Measurements from ENCODE around the gene BLID.

Gene BLID

GRCh38 chr11:122115524-122116379 is at the start of gene BLID:
TSS of gene BLID (minus strand) at chr11:122116215. CDS start at chr11:122115922, 293 bp downstream.
- Histone ChIP-seq H3K4me1 (ENCODE audit: insufficient read depth, low read length) (peaks cover 4% of the 10 kb centered on the region), H3K27ac (ENCODE audit: low read depth, low read length) (no peak within 1 kb of the TSS), H3K9me3 (ENCODE audit: low read length) (no peaks in the 10 kb centered on the region), H3K27me3 (ENCODE audit: control insufficient read depth in 1 of 2, insufficient read depth in 2 of 2, low read length in 2 of 2) (no peaks in the 10 kb centered on the region), H3K36me3 (ENCODE audit: insufficient read depth, low read length) (no peaks in the 10 kb centered on the region), H3K9ac (ENCODE audit: low read length) (no peak within 1 kb of the TSS), H3K4me3 (ENCODE audit: low read depth in 1 of 2, low read length in 2 of 2) (no peak within 1 kb of the TSS)

DNA sequence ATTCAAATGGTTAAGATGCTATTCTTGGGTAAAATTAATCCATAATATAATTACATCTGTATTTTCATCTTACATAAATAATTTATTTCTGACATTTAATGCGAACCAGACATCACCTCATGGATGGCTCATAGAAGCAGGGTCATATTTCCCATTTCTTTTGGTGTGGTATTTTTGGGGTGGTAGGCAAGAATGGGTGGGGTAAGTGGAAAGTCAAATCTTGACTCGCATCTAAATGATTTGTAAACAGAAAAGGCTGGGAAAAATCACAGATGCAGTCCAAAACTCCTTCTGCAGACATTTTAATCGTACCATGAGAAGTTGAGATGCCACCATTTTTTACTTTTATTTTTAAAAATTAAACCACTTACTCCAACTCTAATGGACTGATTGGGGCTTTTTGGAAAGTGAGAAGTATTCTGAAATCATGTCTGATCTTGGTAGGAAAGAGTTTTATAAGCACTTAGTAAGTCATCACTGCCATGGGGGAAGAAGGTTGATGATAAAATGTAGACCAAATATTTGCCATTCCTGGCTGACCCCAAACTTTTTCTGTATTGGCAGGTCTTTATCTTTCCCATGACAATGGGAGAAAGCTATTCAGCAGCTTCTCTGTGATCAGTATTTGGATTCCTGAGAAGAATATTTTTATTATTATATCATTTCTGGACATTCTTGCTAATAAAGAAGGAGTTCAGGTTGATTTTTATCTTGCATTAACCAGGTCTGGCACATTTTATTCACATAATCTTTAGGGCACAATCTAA is 47.2 kb upstream of the BLID start:
- Histone ChIP-seq H3K4me3 (ENCODE audit: low read depth in 1 of 2, low read length in 2 of 2) (no peak overlapping the region), H3K27ac (ENCODE audit: low read depth, low read length) (no peak overlapping the region), H3K9ac (ENCODE audit: low read length) (no peak overlapping the region), H3K9me3 (ENCODE audit: low read length) (no peaks in the 10 kb centered on the region), H3K36me3 (ENCODE audit: insufficient read depth, low read length) (no peaks in the 10 kb centered on the region), H3K27me3 (ENCODE audit: control insufficient read depth in 1 of 2, insufficient read depth in 2 of 2, low read length in 2 of 2) (no peaks in the 10 kb centered on the region), H3K4me1 (ENCODE audit: insufficient read depth, low read length) (peaks cover 40% of the 10 kb centered on the region)

- Histone ChIP-seq H3K9ac (ENCODE audit: low read length) (no peak overlapping the region), H3K27ac (ENCODE audit: low read depth, low read length) (no peak overlapping the region), H3K36me3 (ENCODE audit: insufficient read depth, low read length) (no peaks in the 10 kb centered on the region), H3K4me1 (ENCODE audit: insufficient read depth, low read length) (peaks cover 41% of the 10 kb centered on the region), H3K4me3 (ENCODE audit: low read depth in 1 of 2, low read length in 2 of 2) (no peak overlapping the region), H3K9me3 (ENCODE audit: low read length) (no peaks in the 10 kb centered on the region), H3K27me3 (ENCODE audit: control insufficient read depth in 1 of 2, insufficient read depth in 2 of 2, low read length in 2 of 2) (no peaks in the 10 kb centered on the region)
Observed at GRCh38 chr11:122162095-122162494, 46.1 kb upstream of the BLID start.

DNA sequence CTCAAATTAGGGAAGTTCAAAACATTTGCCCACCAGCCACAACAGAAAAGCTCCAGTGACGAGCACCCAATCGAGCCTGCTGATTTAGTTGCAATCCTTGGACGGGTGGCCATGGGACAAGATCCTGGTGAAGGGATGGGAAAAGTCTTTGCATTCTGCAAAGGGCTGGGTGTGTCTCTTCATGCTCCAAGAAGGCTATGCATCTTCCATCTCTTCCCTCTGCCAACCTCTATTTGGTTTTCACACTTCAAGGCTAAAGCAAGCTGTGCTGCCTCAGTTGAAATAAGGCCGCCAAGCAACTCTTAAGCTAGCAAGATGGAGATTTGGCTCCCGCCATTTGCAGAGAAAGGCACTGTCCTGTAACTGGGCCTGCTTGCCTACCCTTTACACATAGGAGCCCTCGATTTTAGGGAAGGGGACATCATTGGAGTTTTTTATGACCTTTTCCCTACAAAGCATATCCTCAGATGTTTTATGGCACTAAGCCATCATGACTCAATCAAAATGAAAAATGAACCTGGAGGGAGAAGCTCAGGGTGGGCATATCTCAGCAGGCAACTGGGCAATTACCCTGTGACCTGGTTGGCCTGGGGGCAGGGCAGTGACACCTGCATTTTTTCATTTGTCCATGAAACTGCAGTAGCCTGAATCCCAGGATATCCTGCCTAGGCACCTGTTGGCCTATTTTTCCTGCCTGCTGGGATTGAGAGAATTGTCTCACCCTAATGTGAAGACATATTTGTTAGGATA is 45.0 kb upstream of the BLID start:
- H3K4me3 ChIP-seq (ENCODE audit: low read depth in 1 of 2, low read length in 2 of 2), result no peak overlapping the region
- H3K9ac ChIP-seq (ENCODE audit: low read length), result no peak overlapping the region
- H3K27me3 ChIP-seq (ENCODE audit: control insufficient read depth in 1 of 2, insufficient read depth in 2 of 2, low read length in 2 of 2), result no peaks in the 10 kb centered on the region
- peaks cover 36% of the 10 kb centered on the region for H3K4me1 ChIP-seq (ENCODE audit: insufficient read depth, low read length)
- H3K9me3 ChIP-seq (ENCODE audit: low read length), result no peaks in the 10 kb centered on the region
- H3K36me3 ChIP-seq (ENCODE audit: insufficient read depth, low read length), result no peaks in the 10 kb centered on the region
- H3K27ac ChIP-seq (ENCODE audit: low read depth, low read length), result no peak overlapping the region

DNA sequence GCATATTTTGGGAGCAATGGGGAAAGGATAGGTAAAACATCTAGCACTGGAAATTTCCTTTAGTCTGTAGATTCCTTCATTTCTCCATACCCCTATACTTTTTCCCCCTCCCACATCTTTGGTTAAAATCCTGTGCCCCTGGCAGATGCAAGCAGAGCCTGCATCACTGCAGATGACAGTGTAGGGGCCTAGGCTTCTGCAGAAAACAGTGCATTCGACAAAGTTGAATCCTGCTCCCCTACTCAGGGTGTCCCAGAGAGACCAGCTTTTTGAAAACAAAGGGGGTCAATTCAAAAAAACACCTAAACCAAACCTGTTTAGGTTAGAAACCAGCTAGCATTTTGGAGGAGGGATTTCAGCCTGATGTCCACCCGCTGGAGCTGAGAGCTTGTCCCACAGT is 43.8 kb upstream of the BLID start:
- Histone ChIP-seq H3K27ac (ENCODE audit: low read depth, low read length) (peak overlapping the region; percentile 79), H3K9me3 (ENCODE audit: low read length) (no peaks in the 10 kb centered on the region), H3K9ac (ENCODE audit: low read length) (no peak overlapping the region), H3K27me3 (ENCODE audit: control insufficient read depth in 1 of 2, insufficient read depth in 2 of 2, low read length in 2 of 2) (no peaks in the 10 kb centered on the region), H3K4me1 (ENCODE audit: insufficient read depth, low read length) (peaks cover 25% of the 10 kb centered on the region), H3K4me3 (ENCODE audit: low read depth in 1 of 2, low read length in 2 of 2) (peak overlapping the region in 1 of 2 donors; percentile 64), H3K36me3 (ENCODE audit: insufficient read depth, low read length) (no peaks in the 10 kb centered on the region)

- Histone ChIP-seq H3K4me3 (ENCODE audit: low read depth in 1 of 2, low read length in 2 of 2) (peak overlapping the region in 1 of 2 donors; percentile 64), H3K9ac (ENCODE audit: low read length) (peak overlapping the region; percentile 35), H3K27ac (ENCODE audit: low read depth, low read length) (peak overlapping the region; percentile 79), H3K27me3 (ENCODE audit: control insufficient read depth in 1 of 2, insufficient read depth in 2 of 2, low read length in 2 of 2) (no peaks in the 10 kb centered on the region), H3K4me1 (ENCODE audit: insufficient read depth, low read length) (peaks cover 25% of the 10 kb centered on the region), H3K36me3 (ENCODE audit: insufficient read depth, low read length) (no peaks in the 10 kb centered on the region), H3K9me3 (ENCODE audit: low read length) (no peaks in the 10 kb centered on the region)
Observed at GRCh38 chr11:122159173-122159721, 43.2 kb upstream of the BLID start.

- Histone ChIP-seq H3K9ac (ENCODE audit: low read length) (peak overlapping the region; percentile 22), H3K9me3 (ENCODE audit: low read length) (no peaks in the 10 kb centered on the region), H3K27ac (ENCODE audit: low read depth, low read length) (peak overlapping the region; percentile 79), H3K4me1 (ENCODE audit: insufficient read depth, low read length) (peaks cover 25% of the 10 kb centered on the region), H3K4me3 (ENCODE audit: low read depth in 1 of 2, low read length in 2 of 2) (peak overlapping the region in 1 of 2 donors; percentile 64), H3K36me3 (ENCODE audit: insufficient read depth, low read length) (no peaks in the 10 kb centered on the region), H3K27me3 (ENCODE audit: control insufficient read depth in 1 of 2, insufficient read depth in 2 of 2, low read length in 2 of 2) (no peaks in the 10 kb centered on the region)
Observed at GRCh38 chr11:122158171-122158570, 42.2 kb upstream of the BLID start.

- H3K4me1 ChIP-seq (ENCODE audit: insufficient read depth, low read length), result peaks cover 25% of the 10 kb centered on the region
- H3K27ac ChIP-seq (ENCODE audit: low read depth, low read length), result peak overlapping the region; percentile 79
- no peaks in the 10 kb centered on the region for H3K36me3 ChIP-seq (ENCODE audit: insufficient read depth, low read length)
- peak overlapping the region; percentile 22 for H3K9ac ChIP-seq (ENCODE audit: low read length)
- no peaks in the 10 kb centered on the region for H3K9me3 ChIP-seq (ENCODE audit: low read length)
- H3K4me3 ChIP-seq (ENCODE audit: low read depth in 1 of 2, low read length in 2 of 2), result peak overlapping the region; percentile 41 to 64
- H3K27me3 ChIP-seq (ENCODE audit: control insufficient read depth in 1 of 2, insufficient read depth in 2 of 2, low read length in 2 of 2), result no peaks in the 10 kb centered on the region
Observed at GRCh38 chr11:122157653-122158161, 41.7 kb upstream of the BLID start.

GRCh38 chr11:122156940-122157382 is 40.9 kb upstream of the BLID start:
- Histone ChIP-seq H3K9ac (ENCODE audit: low read length) (peak overlapping the region; percentile 22), H3K27ac (ENCODE audit: low read depth, low read length) (peak overlapping the region; percentile 79)

GRCh38 chr11:122155765-122156527 is 39.9 kb upstream of the BLID start:
- no peaks in the 10 kb centered on the region for H3K36me3 ChIP-seq (ENCODE audit: insufficient read depth, low read length)
- H3K27ac ChIP-seq (ENCODE audit: low read depth, low read length), result no peak overlapping the region
- H3K9me3 ChIP-seq (ENCODE audit: low read length), result no peaks in the 10 kb centered on the region
- H3K4me3 ChIP-seq (ENCODE audit: low read depth in 1 of 2, low read length in 2 of 2), result no peak overlapping the region
- peaks cover 29% of the 10 kb centered on the region for H3K4me1 ChIP-seq (ENCODE audit: insufficient read depth, low read length)
- no peaks in the 10 kb centered on the region for H3K27me3 ChIP-seq (ENCODE audit: control insufficient read depth in 1 of 2, insufficient read depth in 2 of 2, low read length in 2 of 2)
- H3K9ac ChIP-seq (ENCODE audit: low read length), result no peak overlapping the region

More at GRCh38 chr11:122156940-122157382, 40.9 kb upstream of the BLID start:
- Histone ChIP-seq H3K4me1 (ENCODE audit: insufficient read depth, low read length) (peaks cover 23% of the 10 kb centered on the region), H3K36me3 (ENCODE audit: insufficient read depth, low read length) (no peaks in the 10 kb centered on the region), H3K4me3 (ENCODE audit: low read depth in 1 of 2, low read length in 2 of 2) (peak overlapping the region; percentile 41 to 64), H3K27me3 (ENCODE audit: control insufficient read depth in 1 of 2, insufficient read depth in 2 of 2, low read length in 2 of 2) (no peaks in the 10 kb centered on the region), H3K9me3 (ENCODE audit: low read length) (no peaks in the 10 kb centered on the region)
